HepG2 (cell line): Measurements from ENCODE around the gene MAP7D3. TPM values are rescaled to one million over a fixed set of nuclear protein-coding genes. Genes with fewer than 3 reads are reported as not detected.

Experiments
- ATAC-seq: fragments of 200-7000 bp; cut with Tn5 transposase; 3 replicates; pipeline ENCODE4 v1.9.1; 2020; ENCODE audit warnings: mild to moderate bottlenecking, moderate library complexity
- BruUV-seq: library from RNA; stranded (reverse); fragments of 400-500 nt; replicated peaks from 2 replicates; lab custom pipeline; 2021; lab: Mats Ljungman, UMichigan
- CTCF ChIA-PET: fragments of 300-600 bp; formaldehyde crosslinking; extraction: SDS; loops from one replicate; lab custom pipeline; 2021; ENCODE audit warnings: low total read pairs, inconsistent platforms, low intra/inter-chr PET ratio; lab: Yijun Ruan, JAX
- POLR2A ChIA-PET: fragments of 350-600 bp; sonication (Branson Sonifier 250); formaldehyde crosslinking; loops from one replicate; lab custom pipeline; 2020; ENCODE audit warnings: antibody characterized with exemption, inconsistent platforms; lab: Yijun Ruan, JAX
- DNase-seq: peaks from one replicate; pipeline ENCODE4 v3.0.0-alpha.2; 2015; ENCODE audit warnings: low spot score
- FAIRE-seq: peaks from 3 replicates; lab custom pipeline; 2011; peaks lifted over from hg19 to GRCh38; lab: Jason Lieb, UNC
- H2AFZ ChIP-seq: one replicate; pipeline ENCODE4 v1.6.1; 2011; ENCODE audit warnings: low read length, inconsistent platforms
- H3K27ac ChIP-seq: fragments of 300-600 bp; 3 replicates; pipeline ENCODE4 v1.8.0; 2011; ENCODE audit warnings: mixed run types, mild to moderate bottlenecking, mixed read lengths, low read length, inconsistent platforms; ENCODE audit not compliant: insufficient read depth; ENCODE audit errors: extremely low read length
- H3K27me3 ChIP-seq, 2 experiments: fragments of 200-600 bp in 1 of 2; 2 replicates in 1 of 2; 3 replicates in 1 of 2; pipeline versions ENCODE4 v1.6.0 to v1.8.0; 2011; ENCODE audit warnings: low read length in 2 of 2, mild to moderate bottlenecking in 2 of 2, moderate library complexity in 2 of 2, inconsistent platforms in 1 of 2; ENCODE audit not compliant: insufficient read depth in 2 of 2, control insufficient read depth in 1 of 2
- H3K36me3 ChIP-seq, 2 experiments: fragments of 200-600 bp in 1 of 2; replicated peaks in 1 of 2; 2 replicates in 1 of 2; 3 replicates in 1 of 2; pipeline versions ENCODE4 v1.5.1 to v1.8.0; 2011; ENCODE audit warnings: low read length in 2 of 2, inconsistent platforms in 1 of 2; ENCODE audit not compliant: insufficient read depth in 2 of 2, control insufficient read depth in 1 of 2
- H3K4me1 ChIP-seq: 2 replicates; pipeline ENCODE4 v1.5.1; 2012; ENCODE audit warnings: low read length, inconsistent platforms; ENCODE audit not compliant: insufficient read depth
- H3K4me2 ChIP-seq: 2 replicates; pipeline ENCODE4 v1.6.0; 2011; ENCODE audit warnings: low read depth, low read length, inconsistent platforms
- H3K4me3 ChIP-seq, 3 experiments: fragments of 200-600 bp in 1 of 3; sonication (generic), shearing (Covaris generic) in 1 of 3; replicated peaks in 1 of 3; 2 replicates each; pipeline ENCODE4 v1.5.1; 2011 to 2016; ENCODE audit warnings: low read length in 3 of 3, inconsistent platforms in 2 of 3, low read depth in 2 of 3, mild to moderate bottlenecking in 2 of 3, control low read depth in 1 of 3, mixed read lengths in 1 of 3; ENCODE audit not compliant: insufficient read depth in 1 of 3
- H3K79me2 ChIP-seq: one replicate; pipeline ENCODE4 v1.6.1; 2011; ENCODE audit warnings: low read length, inconsistent platforms; ENCODE audit not compliant: insufficient read depth
- H3K9ac ChIP-seq: 2 replicates; pipeline ENCODE4 v1.6.0; 2011; ENCODE audit warnings: mild to moderate bottlenecking, low read depth, low read length, inconsistent platforms; ENCODE audit not compliant: insufficient read depth
- H3K9me3 ChIP-seq: 2 replicates; pipeline ENCODE4 v1.5.1; 2012; ENCODE audit warnings: mild to moderate bottlenecking, low read length
- H4K20me1 ChIP-seq: 2 replicates; pipeline ENCODE4 v1.6.0; 2011; ENCODE audit warnings: inconsistent platforms, mild to moderate bottlenecking, low read length, moderate library complexity; ENCODE audit not compliant: insufficient read depth
- CTCF ChIP-seq: sonication (generic); formaldehyde crosslinking; IDR thresholded peaks from 2 replicates; pipeline ENCODE4 v1.5.0; 2020; ENCODE audit warnings: mild to moderate bottlenecking, missing genetic modification reagents, moderate library complexity
- SMC3 ChIP-seq: IDR thresholded peaks from 2 replicates; pipeline ENCODE4 v1.6.1; 2011; ENCODE audit warnings: low read length, improper control_type of control experiment
- STAG1 ChIP-seq: sonication (generic); formaldehyde crosslinking; IDR thresholded peaks from 2 replicates; pipeline ENCODE4 v1.4.0; 2020; ENCODE audit warnings: missing genetic modification reagents
- TFDP1 ChIP-seq: IDR thresholded peaks from 2 replicates; pipeline ENCODE4 v1.6.1; 2016; ENCODE audit warnings: missing compliant biosample characterization, missing genetic modification reagents, borderline replicate concordance
- THAP8 ChIP-seq: sonication (generic); formaldehyde crosslinking; IDR thresholded peaks from 2 replicates; pipeline ENCODE4 v1.5.1; 2020; ENCODE audit warnings: missing genetic modification reagents, mild to moderate bottlenecking, borderline replicate concordance
- WGBS: methylation state at CpG from one replicate; pipeline ENCODE4 v1.1.6; 2017; ENCODE audit warnings: low lambda C conversion rate; 5-methylcytosine and 5-hydroxymethylcytosine counted together
- in situ Hi-C: cut with HindIII; loops from 2 replicates; pipeline ENCODE4 v1.10.0; 2017; ENCODE audit warnings: low pct_unique_long_range_greater_than_20kb; ENCODE audit not compliant: extremely low pct_ligation_motif_present
- intact Hi-C: fragments of 100-400 bp; cut with micrococcal nuclease; formaldehyde crosslinking; loops from one replicate; pipeline ENCODE4 v1.10.0; 2022; ENCODE audit not compliant: unreplicated experiment
- polyA plus RNA-seq, 8 experiments: library from polyadenylated mRNA; depleted of rRNA in 3 of 8; stranded (reverse) in 7 of 8; unstranded in 1 of 8; fragments of >200 nt; fragmentation: Illumina TruSeq in 4 of 8; extraction: Trizol in 4 of 8; gene quantifications; 2 replicates each; pipeline versions ENCODE4 v1.2.1 to v1.2.3, GENCODE V29; 2011 to 2016; ENCODE audit warnings: low read depth in 4 of 8, missing spikeins in 1 of 8, mixed read lengths in 1 of 8; ENCODE audit not compliant: insufficient read depth in 1 of 8
- total RNA-seq, 5 experiments: library from RNA; depleted of rRNA; stranded (reverse); fragments of >200 nt; fragmentation: Illumina TruSeq; extraction: Trizol; gene quantifications; 2 replicates each; pipeline ENCODE4 v1.2.3, GENCODE V29; 2016; ENCODE audit warnings: low read depth in 1 of 5

MAP7D3 gene
- total and polyA plus RNA-seq, 2 of the 13 experiments (the other 11 are each of a cell fraction or from before 2014, with no cell fraction given): not detected

GRCh38 chrX:136209016-136209738 is 42.0 kb downstream of the MAP7D3 start:
- ChIA-PET POLR2A (no interaction called here), CTCF (interaction anchor here (1.9 kb wide), 1 partner anchor 180 kb away, joined by 12 read pairs; no protein-coding TSS in a partner anchor)
- Histone ChIP-seq H3K4me1 (no peaks in the 10 kb centered on the region), H3K9me3 (no peaks in the 10 kb centered on the region), H3K4me2 (no peak overlapping the region), H3K9ac (no peak overlapping the region), H3K36me3 (no peaks in the 10 kb centered on the region), H3K27me3 (no peaks in the 10 kb centered on the region; a peak in 2 of 5 replicates), H2AFZ (no peak overlapping the region), H3K27ac (no peak overlapping the region), H3K4me3 (no peak overlapping the region), H4K20me1 (no peaks in the 10 kb centered on the region), H3K79me2 (no peaks in the 10 kb centered on the region)
- DNase-seq (no peak), ATAC-seq (peak; percentile 80), FAIRE-seq (no peak)
- WGBS: 27% methylated on average over 13 of the region's 28 CpGs
- no TSS peak for BruUV-seq
- intact Hi-C loops (loop anchor here (5.0 kb wide), 1 partner anchor 182 kb away; no protein-coding TSS in a partner anchor), in situ Hi-C loops (no loop called here)
- TF ChIP-seq SMC3: peak; percentile 29; the same call in 1 of the 2 replicates
- no peak for TF ChIP-seq THAP8 (CRISPR knock-in tag)
- TF ChIP-seq STAG1: 0 out of 2 replicates have a peak, but pooled peaks have one; percentile 22
- TF ChIP-seq TFDP1: no peak
- peak; percentile 47 for TF ChIP-seq CTCF (CRISPR knock-in tag)
